Pulmonary artery endothelial cell (primary cell): Measurements from ENCODE around the gene UBL4B. TPM values are rescaled to one million over a fixed set of nuclear protein-coding genes. Genes with fewer than 3 reads are reported as not detected.

Source experiments
- DNase-seq: peaks from one replicate; pipeline ENCODE4 v3.0.0-alpha.2; 2011; ENCODE audit warnings: low read depth, low spot score
- total RNA-seq: library from RNA; depleted of rRNA; stranded (reverse); fragments of >200 nt; gene quantifications from 2 replicates; pipeline ENCODE4 v1.2.3, GENCODE V29; 2014

Gene UBL4B
- total RNA-seq, 1 donor from 2014 or later: not detected

GRCh38 chr1:110152133-110152785 lies 40.0 kb downstream of the UBL4B start:
- no peak for DNase-seq

DNA sequence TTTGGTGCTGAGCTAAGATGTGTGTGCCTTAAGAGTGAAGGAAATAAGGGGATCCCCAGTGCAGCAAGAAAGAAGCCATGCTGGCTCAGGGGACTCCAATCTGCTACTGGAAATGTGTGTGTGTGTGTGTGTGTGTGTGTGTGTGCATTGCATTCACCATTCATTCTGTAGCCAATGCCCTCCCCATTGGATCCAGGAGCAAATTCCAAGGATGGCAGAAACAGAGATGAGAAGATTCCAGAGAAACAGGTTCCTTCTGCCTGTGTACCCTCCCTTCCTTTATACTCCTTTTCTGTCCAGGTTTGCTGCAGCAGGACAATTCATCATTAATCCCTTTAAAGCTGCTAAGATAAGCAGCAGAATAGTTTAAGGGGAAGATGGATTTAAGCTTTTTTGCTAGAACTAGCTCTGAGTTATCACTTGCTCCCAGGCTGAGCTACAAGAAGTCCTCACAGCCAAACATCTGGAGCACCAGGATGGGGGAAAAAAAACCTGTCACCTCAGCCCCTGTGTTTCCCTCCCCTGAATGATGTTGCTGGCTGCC lies 41.2 kb downstream of the UBL4B start:
- DNase-seq: no peak

- no peak for DNase-seq
Observed at GRCh38 chr1:110155878-110156522, 43.8 kb downstream of the UBL4B start.

DNA sequence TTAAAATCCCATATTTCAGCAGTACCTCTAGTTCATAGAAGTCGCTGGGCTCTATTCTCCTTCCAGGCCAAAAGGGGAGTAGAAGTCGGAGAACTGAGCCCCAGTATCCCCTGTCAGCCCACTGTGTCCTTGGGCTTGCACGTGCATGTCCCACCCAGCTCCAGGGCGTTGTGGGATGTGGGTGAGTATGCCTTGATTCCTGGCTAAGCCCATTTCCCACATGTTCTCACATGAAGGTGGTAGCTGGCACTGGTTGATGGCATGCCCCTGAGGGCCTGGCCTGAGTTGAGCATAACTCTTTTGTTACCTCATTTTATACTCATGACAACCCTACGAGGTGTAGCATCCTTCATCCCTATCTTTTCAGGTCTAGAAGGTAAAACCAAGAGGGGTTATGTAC lies 46.0 kb downstream of the UBL4B start:
- DNase-seq: no peak

- no peak for DNase-seq
Observed at GRCh38 chr1:110159168-110159567, 46.9 kb downstream of the UBL4B start.

GRCh38 chr1:110160538-110161100 lies 48.4 kb downstream of the UBL4B start:
- no peak for DNase-seq

DNA sequence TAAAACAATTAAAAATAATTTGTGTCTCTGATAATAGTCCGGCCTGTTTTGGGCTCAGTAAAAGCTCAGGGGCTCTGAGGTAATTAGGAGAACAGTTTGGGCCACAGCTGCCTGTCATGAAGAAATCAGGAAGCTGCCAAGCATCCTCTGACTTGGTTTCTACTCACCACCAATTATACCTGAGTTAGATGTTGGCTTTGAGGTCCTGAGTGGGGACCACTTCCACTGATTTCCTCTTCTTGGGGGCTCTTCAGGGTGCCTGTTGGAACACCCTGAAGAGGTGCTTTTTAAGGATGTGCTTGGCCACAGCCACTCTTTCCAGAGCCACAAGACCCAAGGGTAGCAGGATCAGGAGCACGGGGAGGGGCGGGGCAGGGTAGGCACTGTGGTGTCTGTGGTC lies 48.9 kb downstream of the UBL4B start:
- no peak for DNase-seq

DNA sequence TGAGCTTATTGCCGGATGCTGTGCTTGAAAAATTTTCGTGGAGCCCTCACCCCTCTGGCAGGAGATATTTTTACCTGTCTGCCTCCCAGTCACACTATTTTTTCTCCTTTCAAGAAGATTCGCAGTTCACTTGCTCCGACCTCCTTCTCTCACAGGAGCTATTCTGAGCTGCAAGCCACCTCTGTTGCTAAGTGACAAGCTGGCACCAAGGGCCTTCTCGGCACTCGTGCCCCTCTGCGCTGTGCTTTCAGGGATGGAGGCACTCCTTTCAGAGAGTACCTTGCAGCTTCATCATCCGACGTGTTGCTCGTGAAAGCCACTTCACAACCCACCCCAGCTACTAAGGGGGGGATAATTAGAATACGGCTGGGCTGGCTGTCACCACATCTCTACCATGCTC lies 49.6 kb downstream of the UBL4B start:
- no peak for DNase-seq

Other genes starting within 250 kb of the UBL4B start
- 7.9 and 26.7 TPM in 2 replicates for gene CSF1, start 201.6 kb upstream of the UBL4B start, total RNA-seq
- gene AHCYL1, start 127.7 kb upstream of the UBL4B start, total RNA-seq: 65.4 and 79.5 TPM in 2 replicates
- gene STRIP1, start 77.8 kb upstream of the UBL4B start, total RNA-seq: 42.6 and 49.3 TPM in 2 replicates
- not detected in 2 replicates for gene ALX3, start 41.8 kb upstream of the UBL4B start, total RNA-seq
- gene SLC6A17, start 38.1 kb downstream of the UBL4B start, total RNA-seq: under 0.01 TPM in 1 of 2 replicates, not detected in the other
- gene KCNC4, start 97.9 kb downstream of the UBL4B start, total RNA-seq: 6.8 and 7.5 TPM in 2 replicates
- 41.4 and 56.3 TPM in 2 replicates for gene RBM15, start 226.9 kb downstream of the UBL4B start, total RNA-seq